C4-2B (cell line): ENCODE data around the gene ACAD8.

Source experiments
- H3K27ac ChIP-seq: fragments of 450-650 bp; 2 replicates; pipeline ENCODE4 v1.5.1; 2017
- CTCF ChIP-seq: fragments of 450-650 bp; conservative IDR thresholded peaks from 2 replicates; pipeline ENCODE4 v1.5.1; 2017; ENCODE audit warnings: mild to moderate bottlenecking
- ZFX ChIP-seq: fragments of 450-650 bp; IDR thresholded peaks from 2 replicates; pipeline ENCODE4 v1.6.1; 2017

The ACAD8 gene

GRCh38 chr11:134231958-134232659 lies 21.3 kb upstream of the ACAD8 start:
- H3K27ac ChIP-seq = no peak overlapping the region
- TF ChIP-seq ZFX (no peak), CTCF (no peak)

GRCh38 chr11:134233729-134234179 lies 19.6 kb upstream of the ACAD8 start:
- TF ChIP-seq CTCF (no peak), ZFX (no peak)
- no peak overlapping the region for H3K27ac ChIP-seq

- TF ChIP-seq CTCF (no peak), ZFX (no peak)
- H3K27ac ChIP-seq = no peak overlapping the region
Observed at GRCh38 chr11:134235399-134235798, 18.0 kb upstream of the ACAD8 start.

- TF ChIP-seq CTCF (no peak), ZFX (no peak)
- no peak overlapping the region for H3K27ac ChIP-seq
Observed at GRCh38 chr11:134236834-134237556, 16.4 kb upstream of the ACAD8 start.

- no peak overlapping the region for H3K27ac ChIP-seq
- no peak for TF ChIP-seq ZFX
- TF ChIP-seq CTCF = no peak
Observed at GRCh38 chr11:134237557-134237922, 15.8 kb upstream of the ACAD8 start.

GRCh38 chr11:134238956-134239355 lies 14.4 kb upstream of the ACAD8 start:
- no peak overlapping the region for H3K27ac ChIP-seq
- TF ChIP-seq ZFX (no peak), CTCF (no peak)

- TF ChIP-seq CTCF (no peak), ZFX (no peak)
- no peak overlapping the region for H3K27ac ChIP-seq
Observed at GRCh38 chr11:134240592-134240991, 12.8 kb upstream of the ACAD8 start.
